Neural progenitor cell (in vitro differentiated cells): ENCODE data around the gene POM121L2.

Experiments
- EZH2 ChIP-seq: fragments of 200-600 bp; sonication (generic); IDR thresholded peaks from 2 replicates; pipeline ENCODE4 v1.6.1; 2017; ENCODE audit warnings: antibody characterized with exemption, mild to moderate bottlenecking, moderate library complexity
- EZH2phosphoT487 ChIP-seq: fragments of 200-600 bp; sonication (generic); IDR thresholded peaks from 2 replicates; pipeline ENCODE4 v1.6.1; 2017; ENCODE audit warnings: antibody characterized with exemption
- TF ChIP-seq, protein P1 (sequence below): fragments of 200-600 bp; sonication (generic); IDR thresholded peaks from 2 replicates; pipeline ENCODE4 v1.5.1; 2017; ENCODE audit warnings: antibody characterized with exemption, mild to moderate bottlenecking

DNA sequence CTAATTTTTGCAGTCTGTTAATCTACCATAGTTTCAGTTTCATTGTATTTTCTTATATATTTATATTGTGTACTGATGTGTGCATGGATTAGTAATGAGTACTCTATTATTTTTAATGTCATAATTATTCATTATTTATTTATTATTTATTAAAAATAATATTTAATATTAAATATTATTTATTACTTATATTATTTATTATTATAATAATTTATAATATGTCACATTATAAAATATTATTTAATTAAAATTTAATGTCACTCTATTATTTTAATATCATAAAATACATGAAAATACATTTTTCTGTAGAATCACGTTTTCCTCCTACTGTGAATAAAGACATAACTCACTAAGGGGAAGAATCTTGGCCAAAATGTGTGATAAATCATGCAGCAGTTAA lies 30.5 kb downstream of the POM121L2 start:
- TF ChIP-seq, protein P1, sequence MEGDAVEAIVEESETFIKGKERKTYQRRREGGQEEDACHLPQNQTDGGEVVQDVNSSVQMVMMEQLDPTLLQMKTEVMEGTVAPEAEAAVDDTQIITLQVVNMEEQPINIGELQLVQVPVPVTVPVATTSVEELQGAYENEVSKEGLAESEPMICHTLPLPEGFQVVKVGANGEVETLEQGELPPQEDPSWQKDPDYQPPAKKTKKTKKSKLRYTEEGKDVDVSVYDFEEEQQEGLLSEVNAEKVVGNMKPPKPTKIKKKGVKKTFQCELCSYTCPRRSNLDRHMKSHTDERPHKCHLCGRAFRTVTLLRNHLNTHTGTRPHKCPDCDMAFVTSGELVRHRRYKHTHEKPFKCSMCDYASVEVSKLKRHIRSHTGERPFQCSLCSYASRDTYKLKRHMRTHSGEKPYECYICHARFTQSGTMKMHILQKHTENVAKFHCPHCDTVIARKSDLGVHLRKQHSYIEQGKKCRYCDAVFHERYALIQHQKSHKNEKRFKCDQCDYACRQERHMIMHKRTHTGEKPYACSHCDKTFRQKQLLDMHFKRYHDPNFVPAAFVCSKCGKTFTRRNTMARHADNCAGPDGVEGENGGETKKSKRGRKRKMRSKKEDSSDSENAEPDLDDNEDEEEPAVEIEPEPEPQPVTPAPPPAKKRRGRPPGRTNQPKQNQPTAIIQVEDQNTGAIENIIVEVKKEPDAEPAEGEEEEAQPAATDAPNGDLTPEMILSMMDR: no peak
- TF ChIP-seq EZH2 (no peak), EZH2phosphoT487 (no peak)
